Measurements from ENCODE around the gene OR9A2. TPM values are rescaled to one million over a fixed set of nuclear protein-coding genes. Genes with fewer than 3 reads are reported as not detected.
"Not testable (repeated sequence)": the region's sequence is repeated elsewhere in the genome, so short reads cannot be mapped to it uniquely, and the experiment has no call there.

Gene OR9A2
- total RNA-seq, 1 experiment from 2014 or later, result not detected

GRCh38 chr7:143018931-143019330, 8.0 kb downstream of the OR9A2 start:
- no peak for DNase-seq (ENCODE audit: low read depth)

- no peak for DNase-seq (ENCODE audit: low read depth)
These were observed 9.9 kb downstream of the OR9A2 start for GRCh38 chr7:143016996-143017395.

DNA sequence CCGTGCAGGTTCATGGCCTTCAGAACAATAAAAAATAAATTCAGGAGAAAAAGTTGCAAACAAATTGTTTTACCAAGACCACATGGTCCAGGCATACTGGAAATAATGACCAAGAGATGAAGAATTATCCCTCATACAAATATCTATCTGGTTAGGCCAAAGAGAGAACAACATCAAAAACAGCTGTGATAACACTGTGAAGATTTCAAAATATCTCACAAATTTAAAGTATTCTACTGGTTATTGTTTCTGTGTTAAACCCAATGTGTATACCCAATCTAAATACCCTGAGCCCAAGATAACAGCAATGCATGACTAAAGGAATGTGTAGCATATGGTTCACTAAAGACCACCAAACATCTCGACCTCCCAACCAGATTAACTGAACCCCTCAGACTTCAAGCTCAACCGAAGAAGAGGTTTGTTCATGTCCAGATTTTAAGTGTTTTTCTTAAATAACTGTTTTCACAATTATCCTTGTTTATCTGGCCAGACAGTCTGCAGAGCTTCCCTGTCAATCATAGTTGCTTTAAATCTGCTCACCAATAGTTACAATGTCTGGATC, 10.9 kb downstream of the OR9A2 start:
- no peak for DNase-seq (ENCODE audit: low read depth)

GRCh38 chr7:143015084-143015483, 11.8 kb downstream of the OR9A2 start:
- no peak for DNase-seq (ENCODE audit: low read depth)

- DNase-seq (ENCODE audit: low read depth), result peak; percentile 76
These were observed 13.0 kb downstream of the OR9A2 start for GRCh38 chr7:143013893-143014292.

- no peak for DNase-seq (ENCODE audit: low read depth)
These were observed 13.5 kb downstream of the OR9A2 start for GRCh38 chr7:143013473-143013872.

DNA sequence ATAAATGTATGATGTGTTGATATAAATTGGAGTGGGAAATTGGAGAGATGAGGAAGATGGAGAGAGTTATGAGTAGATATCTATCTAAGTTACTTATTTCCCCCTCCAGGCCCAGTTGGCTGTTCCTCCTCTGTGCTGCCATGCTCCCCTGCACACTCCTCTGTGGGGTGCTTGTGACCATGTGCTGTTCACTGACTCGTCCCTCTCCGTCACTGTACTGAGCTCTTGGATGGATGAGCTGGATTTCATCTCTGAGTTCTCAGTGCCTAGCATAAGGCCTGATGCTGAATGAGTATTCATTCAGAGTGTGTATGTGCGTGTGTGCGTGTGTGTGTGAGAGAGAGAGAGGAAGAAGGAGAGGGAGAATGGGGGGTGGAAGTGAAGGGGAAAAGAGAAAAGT, 14.5 kb downstream of the OR9A2 start:
- no peak for DNase-seq (ENCODE audit: low read depth)

DNA sequence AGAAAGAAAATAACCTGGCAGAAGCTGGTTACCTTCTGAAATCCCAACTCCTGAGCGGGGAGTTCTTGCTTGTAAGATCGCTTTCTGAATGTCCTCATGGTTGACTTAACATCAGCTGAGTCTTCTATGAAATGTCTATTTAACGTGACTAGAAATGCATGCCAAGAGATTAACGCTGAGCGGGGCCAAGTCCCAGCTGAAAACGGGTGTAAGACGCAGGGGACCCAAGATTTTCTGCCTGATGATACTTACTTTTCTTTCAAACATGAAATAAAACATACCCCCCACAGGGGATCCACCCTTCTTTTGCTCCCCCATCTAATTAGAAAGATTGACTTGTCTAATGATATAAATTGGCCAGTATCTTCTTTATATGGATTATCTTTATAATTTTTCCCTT, 14.9 kb downstream of the OR9A2 start:
- DNase-seq (ENCODE audit: low read depth), result no peak

DNA sequence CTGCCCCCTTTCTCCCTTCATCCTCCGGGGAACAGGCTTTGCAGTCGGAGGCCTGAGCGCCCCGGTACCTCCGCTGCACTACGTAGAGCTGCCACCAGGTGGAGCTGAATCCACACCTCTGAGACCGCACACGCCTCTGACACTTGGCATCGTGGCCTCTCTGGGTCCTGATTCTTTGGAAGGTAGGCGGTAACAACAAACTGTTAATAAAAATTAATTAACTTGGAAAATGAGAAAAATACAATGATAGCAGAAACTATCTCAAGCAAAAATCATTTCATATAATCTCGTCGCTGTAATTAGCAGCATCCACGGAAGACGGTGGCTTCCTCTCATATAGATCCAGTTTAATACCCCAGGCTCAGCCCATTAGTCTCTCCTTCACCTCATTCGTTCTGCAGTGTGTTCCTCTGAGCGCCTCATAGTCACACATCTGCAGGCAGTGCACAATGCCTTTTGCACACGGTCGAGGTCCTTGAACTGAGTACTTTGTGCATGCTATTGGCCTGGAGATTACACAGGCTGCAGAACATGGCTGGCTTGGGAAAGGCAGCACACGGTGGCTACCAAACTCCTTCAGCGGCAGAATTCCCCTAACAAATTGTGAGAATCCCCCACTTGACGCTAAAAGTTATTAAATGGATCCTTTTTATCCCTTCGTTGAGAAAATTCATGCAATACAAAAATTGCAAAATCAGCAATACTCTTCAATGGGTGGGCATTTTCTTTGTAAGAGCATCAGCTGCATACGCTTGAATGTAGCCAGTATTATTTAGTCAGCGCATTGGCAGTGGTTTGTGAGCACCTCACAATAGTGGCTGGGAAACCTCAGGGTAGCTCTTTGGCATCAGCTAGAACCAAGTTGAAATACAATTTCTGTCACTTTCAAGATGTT, 18.7 kb downstream of the OR9A2 start:
- peak; percentile 55 for DNase-seq (ENCODE audit: low read depth)

DNA sequence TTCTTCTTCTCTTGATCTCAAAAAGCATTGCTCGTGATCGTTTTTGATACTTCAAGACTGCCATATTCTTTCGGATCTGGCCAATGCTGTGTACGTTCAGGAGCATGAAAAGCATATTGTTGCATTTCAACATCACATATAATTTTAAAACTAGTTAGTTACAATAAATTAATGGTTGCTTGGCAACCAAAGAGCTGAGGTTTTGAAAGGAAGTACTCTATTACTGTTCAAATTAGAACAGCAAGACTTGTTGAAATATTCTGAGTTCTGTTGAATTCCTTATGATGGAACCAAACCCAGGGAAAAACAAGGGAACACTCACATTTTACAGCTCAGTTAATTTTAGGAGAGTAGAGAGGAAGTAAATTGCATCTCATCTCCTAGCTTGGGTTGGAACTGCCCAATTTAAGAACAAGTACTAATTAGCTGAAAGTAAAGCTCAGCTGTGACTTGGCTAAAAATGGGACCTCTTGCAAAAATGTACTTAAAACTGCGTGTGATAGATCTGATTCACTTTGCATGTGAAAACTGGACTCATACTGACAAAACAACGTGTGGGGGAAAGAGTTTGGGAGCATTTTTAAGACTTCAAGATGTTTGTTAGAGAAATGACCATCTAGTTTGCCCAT, 21.2 kb downstream of the OR9A2 start:
- DNase-seq (ENCODE audit: low read depth), result no peak

DNA sequence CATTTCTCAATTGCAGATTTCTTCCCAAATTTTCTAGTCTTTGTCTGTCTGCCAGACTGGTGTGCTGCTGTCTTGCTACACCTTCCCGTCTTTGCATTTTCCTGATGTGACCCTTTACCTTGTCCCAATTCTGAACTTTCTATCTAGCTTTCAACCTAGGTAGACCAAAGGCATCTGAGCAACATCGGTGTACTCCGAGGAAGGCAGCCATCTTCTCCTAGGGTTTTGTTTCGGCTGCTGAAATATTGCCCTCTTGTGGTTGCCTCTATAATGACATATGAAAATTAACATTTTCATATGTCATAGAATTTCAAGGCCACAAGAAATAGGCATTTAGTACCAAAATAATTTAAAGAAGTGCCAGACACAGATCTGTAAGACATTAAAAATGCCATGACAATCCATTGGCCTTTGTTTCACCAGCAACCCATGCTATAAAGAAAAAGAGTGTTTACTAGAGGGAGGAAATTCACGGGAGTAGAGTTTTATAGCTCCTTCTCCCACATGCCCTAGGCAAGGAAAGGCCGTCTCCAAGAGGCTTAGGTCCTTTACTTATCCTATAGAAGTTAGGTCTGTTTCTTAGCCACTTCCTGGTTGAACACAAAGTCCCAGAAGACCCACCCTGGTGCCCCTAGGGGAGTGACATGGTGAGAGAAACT, 23.4 kb downstream of the OR9A2 start:
- peak; percentile 44 for DNase-seq (ENCODE audit: low read depth)

- no peak for DNase-seq (ENCODE audit: low read depth)
These were observed 24.0 kb downstream of the OR9A2 start for GRCh38 chr7:143002898-143003297.

- peak; percentile 26 for DNase-seq (ENCODE audit: low read depth)
These were observed 24.8 kb downstream of the OR9A2 start for GRCh38 chr7:143002106-143002505.

- no peak for DNase-seq (ENCODE audit: low read depth)
These were observed 26.3 kb downstream of the OR9A2 start for GRCh38 chr7:143000648-143001047.

DNA sequence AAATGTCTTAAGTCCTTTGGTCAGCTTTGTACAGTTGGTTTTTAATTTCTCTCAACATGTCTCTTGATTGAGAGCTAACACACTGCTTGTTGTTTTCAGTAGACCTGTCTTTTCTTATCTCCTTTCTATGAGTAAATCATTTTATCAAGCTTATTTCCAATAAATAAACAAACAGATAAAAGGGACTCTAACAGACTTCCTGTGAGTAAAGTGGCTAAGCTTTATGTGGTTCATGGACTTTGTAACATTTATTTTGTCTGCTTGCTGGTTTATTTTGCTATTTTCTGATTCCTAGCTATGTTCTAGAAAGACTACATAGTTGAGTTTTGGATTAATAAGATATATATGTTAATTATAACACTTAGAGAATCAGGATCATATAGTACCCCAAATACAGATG, 27.1 kb downstream of the OR9A2 start:
- no peak for DNase-seq (ENCODE audit: low read depth)

DNA sequence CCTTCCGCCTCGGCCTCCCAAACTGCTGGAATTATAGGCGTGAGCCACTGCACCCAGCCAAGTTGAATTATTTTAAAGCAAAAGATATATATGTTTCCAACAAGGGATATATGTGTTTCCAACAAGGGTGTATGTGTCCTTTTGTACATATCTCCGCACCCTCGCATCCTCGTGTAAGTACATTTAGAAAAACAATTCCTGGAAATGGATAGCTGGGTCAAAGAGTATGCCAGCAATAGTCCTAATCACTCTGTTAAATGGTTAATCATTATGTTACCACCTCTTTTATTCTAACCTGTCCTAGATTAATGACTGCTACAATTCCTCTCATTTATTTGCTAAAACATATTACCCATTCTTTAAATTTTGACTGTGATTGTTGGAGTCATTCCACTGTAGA, 28.0 kb downstream of the OR9A2 start:
- no peak for DNase-seq (ENCODE audit: low read depth)

GRCh38 chr7:142997456-142997989, 29.4 kb downstream of the OR9A2 start:
- no peak for DNase-seq (ENCODE audit: low read depth)

DNA sequence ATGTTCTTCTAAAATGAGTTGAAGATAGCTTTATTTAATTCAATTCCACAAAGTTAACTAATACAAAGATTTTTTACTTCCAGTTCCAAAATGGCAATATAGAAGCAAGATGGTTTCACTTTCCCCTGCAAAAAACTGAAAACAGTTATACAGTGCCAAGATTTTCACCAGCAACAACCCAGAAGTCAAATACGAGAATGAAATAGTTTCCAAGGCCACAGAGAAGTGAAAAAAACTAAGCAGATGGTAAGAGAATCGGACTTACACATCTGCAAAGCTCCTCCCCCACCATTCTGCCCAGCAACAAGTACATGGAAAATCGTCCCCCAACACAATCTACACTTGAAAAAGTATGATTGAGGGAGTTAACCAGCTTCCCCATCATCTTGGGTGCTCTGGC, 34.5 kb downstream of the OR9A2 start:
- DNase-seq (ENCODE audit: low read depth), result peak; percentile 39

- no peak for DNase-seq (ENCODE audit: low read depth)
These were observed 42.6 kb downstream of the OR9A2 start for GRCh38 chr7:142984297-142984696.

DNA sequence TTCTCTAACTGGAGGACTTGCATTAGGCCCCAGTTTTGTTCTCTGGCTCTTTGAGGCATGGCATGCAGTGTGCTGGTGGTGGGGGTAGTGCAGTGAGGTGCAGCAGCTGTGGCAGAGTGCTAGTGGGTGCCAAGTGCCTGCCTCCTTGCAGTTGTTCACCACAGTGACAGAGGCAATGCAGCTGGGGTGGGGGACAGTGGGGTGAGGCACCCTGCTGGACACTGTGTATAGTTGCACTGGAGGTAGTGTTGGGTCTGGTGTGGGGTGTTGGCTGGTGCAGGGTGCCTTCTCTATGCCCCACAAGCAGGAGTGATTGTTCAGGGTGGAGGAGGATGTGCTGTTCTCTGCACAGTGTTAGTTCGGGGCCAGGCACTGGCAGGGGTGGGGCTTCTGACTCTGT, 43.1 kb downstream of the OR9A2 start:
- DNase-seq (ENCODE audit: low read depth), result no peak

- DNase-seq (ENCODE audit: low read depth), result not testable (repeated sequence)
These were observed 48.5 kb downstream of the OR9A2 start for GRCh38 chr7:142978402-142978801.
